PC-3 (cell line): Measurements from ENCODE around the gene ANKHD1. TPM values are rescaled to one million over a fixed set of nuclear protein-coding genes. Genes with fewer than 3 reads are reported as not detected.

ENCODE experiments used
- ATAC-seq: fragments of 200-7000 bp; cut with Tn5 transposase; 2 replicates; pipeline ENCODE4 v1.9.1; 2020; ENCODE audit warnings: mild to moderate bottlenecking, moderate library complexity
- BruUV-seq: library from RNA; stranded (reverse); fragments of 400-500 nt; replicated peaks from 2 replicates; lab custom pipeline; 2021; lab: Mats Ljungman, UMichigan
- CTCF ChIA-PET: fragments of 300-600 bp; sonication (Branson Sonifier 250); formaldehyde crosslinking; loops from one replicate; lab custom pipeline; 2022; ENCODE audit warnings: antibody characterized with exemption; lab: Charles Lee
- POLR2A ChIA-PET: fragments of 300-600 bp; sonication (Branson Sonifier 250); formaldehyde crosslinking; loops from one replicate; lab custom pipeline; 2022; ENCODE audit warnings: antibody characterized with exemption; ENCODE audit not compliant: unreplicated experiment; lab: Charles Lee
- DNase-seq: peaks from one replicate; pipeline ENCODE4 v3.0.0-alpha.2; 2015
- H2AFZ ChIP-seq: fragments of 300-600 bp; sonication (generic); 2 replicates; pipeline ENCODE4 v1.6.0; 2016; ENCODE audit warnings: antibody characterized with exemption, low read length
- H3F3A ChIP-seq: fragments of 300-600 bp; sonication (generic); one replicate; pipeline ENCODE4 v1.6.0; 2017; ENCODE audit warnings: antibody characterized with exemption, low read length, control low read depth, mild to moderate bottlenecking; ENCODE audit not compliant: unreplicated experiment
- H3K27ac ChIP-seq: fragments of 300-600 bp; sonication (generic); 2 replicates; pipeline ENCODE4 v1.5.1; 2016; ENCODE audit warnings: mild to moderate bottlenecking, low read length
- H3K27me3 ChIP-seq: fragments of 300-600 bp; sonication (generic); 2 replicates; pipeline ENCODE4 v1.6.1; 2016; ENCODE audit warnings: low read length, mixed read lengths
- H3K36me3 ChIP-seq: fragments of 300-600 bp; sonication (generic); 2 replicates; pipeline ENCODE4 v1.6.1; 2016; ENCODE audit warnings: low read depth, mixed run types, low read length, mixed read lengths
- H3K4me1 ChIP-seq: fragments of 300-600 bp; sonication (generic); 2 replicates; pipeline ENCODE4 v1.5.1; 2016; ENCODE audit warnings: low read length; ENCODE audit not compliant: insufficient read depth
- H3K4me2 ChIP-seq: fragments of 300-600 bp; sonication (generic); 2 replicates; pipeline ENCODE4 v1.6.0; 2016; ENCODE audit warnings: low read length
- H3K4me3 ChIP-seq: fragments of 300-600 bp; sonication (generic); 2 replicates; pipeline ENCODE4 v1.5.1; 2016; ENCODE audit warnings: mild to moderate bottlenecking, low read length, mixed read lengths
- H3K79me2 ChIP-seq: fragments of 300-600 bp; sonication (generic); 2 replicates; pipeline ENCODE4 v1.6.1; 2017; ENCODE audit warnings: low read length, mixed read lengths
- H3K9ac ChIP-seq: fragments of 300-600 bp; sonication (generic); 2 replicates; pipeline ENCODE4 v1.6.0; 2016; ENCODE audit warnings: mild to moderate bottlenecking, low read length
- H3K9me2 ChIP-seq: fragments of 300-600 bp; sonication (generic); replicated peaks from 2 replicates; pipeline ENCODE4 v1.6.1; 2016; ENCODE audit warnings: mixed run types, low read length, mixed read lengths
- H3K9me3 ChIP-seq: fragments of 300-600 bp; sonication (generic); 2 replicates; pipeline ENCODE4 v1.6.1; 2016; ENCODE audit warnings: low read length, mixed read lengths
- H4K20me1 ChIP-seq: fragments of 300-600 bp; sonication (generic); 2 replicates; pipeline ENCODE4 v1.6.1; 2016; ENCODE audit warnings: low read length, mixed read lengths
- CTCF ChIP-seq: fragments of 300-600 bp; sonication (generic); conservative IDR thresholded peaks from 2 replicates; pipeline ENCODE4 v1.5.1; 2017; ENCODE audit warnings: antibody characterized with exemption, low read depth, mild to moderate bottlenecking, low read length
- EZH2 ChIP-seq: fragments of 300-600 bp; sonication (generic); IDR thresholded peaks from one replicate; pipeline ENCODE4 v1.6.1; 2017; ENCODE audit warnings: antibody characterized with exemption, mild to moderate bottlenecking, low read length; ENCODE audit not compliant: unreplicated experiment
- EZH2phosphoT487 ChIP-seq: fragments of 300-600 bp; sonication (generic); IDR thresholded peaks from 2 replicates; pipeline ENCODE4 v1.6.1; 2018; ENCODE audit warnings: mild to moderate bottlenecking, antibody characterized with exemption, low read length, borderline replicate concordance
- intact Hi-C: fragments of 100-400 bp; cut with micrococcal nuclease; formaldehyde crosslinking; loops from 2 replicates; pipeline ENCODE4 v1.9.0; 2023
- total RNA-seq: library from RNA; depleted of rRNA; stranded (reverse); fragments of >200 nt; gene quantifications from 2 replicates; pipeline ENCODE4 v1.2.3, GENCODE V29; 2014

ANKHD1 gene
- total RNA-seq, 1 experiment from 2014 or later = 64.6 TPM

GRCh38 chr5:140356853-140357725 lies 44.5 kb upstream of the ANKHD1 start:
- no peaks in the 10 kb centered on the region for H3K9me2 ChIP-seq
- ChIA-PET CTCF (no interaction called here), POLR2A (no interaction called here)
- H3K9ac ChIP-seq = no peak overlapping the region
- DNase-seq (no peak), ATAC-seq (peak; percentile 8)
- H3K27ac ChIP-seq = no peak overlapping the region
- no peak overlapping the region; the same call in 1 of the 2 replicates for H3K4me3 ChIP-seq
- H4K20me1 ChIP-seq = no peaks in the 10 kb centered on the region
- no peaks in the 10 kb centered on the region for H3K27me3 ChIP-seq
- peaks cover 4% of the 10 kb centered on the region for H3F3A ChIP-seq
- no peaks in the 10 kb centered on the region for H3K79me2 ChIP-seq
- no TSS peak for BruUV-seq
- H3K4me2 ChIP-seq = peak overlapping the region; percentile 76
- TF ChIP-seq CTCF (no peak), EZH2 (no peak), EZH2phosphoT487 (no peak)
- no peaks in the 10 kb centered on the region for H3K9me3 ChIP-seq
- H3K4me1 ChIP-seq = no peaks in the 10 kb centered on the region; the same call in 1 of the 2 replicates
- peak overlapping the region; percentile 58 for H2AFZ ChIP-seq
- H3K36me3 ChIP-seq = no peaks in the 10 kb centered on the region
- intact Hi-C loops = loop anchor here (1.0 to 5.0 kb wide), 3 partner anchors 113 to 365 kb away; no protein-coding TSS in a partner anchor

DNA sequence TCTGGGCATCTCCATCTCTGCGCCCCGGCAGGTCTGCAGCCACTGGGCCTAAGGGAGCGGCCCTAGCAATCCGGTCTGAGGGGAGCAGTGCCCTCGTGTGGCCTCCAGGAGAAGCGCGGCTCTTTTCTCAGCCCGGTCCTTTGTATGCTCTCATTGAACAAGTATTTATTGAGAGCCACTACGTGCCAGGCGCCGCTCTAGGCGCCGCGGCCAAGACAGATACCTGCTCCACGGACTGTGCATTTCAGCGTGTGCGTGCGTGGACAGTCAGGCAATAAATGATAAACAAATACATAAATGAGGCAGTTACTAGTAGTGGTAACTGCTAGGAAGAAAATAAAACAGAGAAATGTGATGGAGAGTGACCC lies 43.9 kb upstream of the ANKHD1 start:
- Histone ChIP-seq H3F3A (peaks cover 4% of the 10 kb centered on the region), H3K9ac (no peak overlapping the region), H3K79me2 (no peaks in the 10 kb centered on the region), H4K20me1 (no peaks in the 10 kb centered on the region), H3K9me3 (no peaks in the 10 kb centered on the region), H3K4me2 (peak overlapping the region; percentile 76), H3K27me3 (no peaks in the 10 kb centered on the region), H3K27ac (no peak overlapping the region), H3K36me3 (no peaks in the 10 kb centered on the region), H3K4me3 (peak overlapping the region; percentile 47; the same call in 1 of the 2 replicates), H3K9me2 (no peaks in the 10 kb centered on the region), H3K4me1 (no peaks in the 10 kb centered on the region; the same call in 1 of the 2 replicates), H2AFZ (peak overlapping the region; percentile 58)
- BruUV-seq = no TSS peak
- TF ChIP-seq EZH2phosphoT487 = no peak
- peak; percentile 94 for TF ChIP-seq CTCF
- ATAC-seq (peak; percentile 96), DNase-seq (peak; percentile 93)
- CTCF ChIA-PET = interaction anchor here (1.7 kb wide), 1 partner anchor 114 kb away, joined by 14 read pairs; no protein-coding TSS in a partner anchor
- intact Hi-C loops = loop anchor here (1.0 to 5.0 kb wide), 3 partner anchors 113 to 365 kb away; no protein-coding TSS in a partner anchor
- POLR2A ChIA-PET = no interaction called here
